Activated naive CD8-positive, alpha-beta T cell (primary cell): ENCODE data around the gene ASPRV1.
A peak's percentile ranks its signal among the peaks of the same experiment; 100 is the strongest.

Experiments
- H3K27ac Mint-ChIP-seq: one replicate; pipeline ENCODE4 v1.8.0; 2021; ENCODE audit warnings: mixed read lengths
- H3K27me3 Mint-ChIP-seq: one replicate; pipeline ENCODE4 v1.8.0; 2021; ENCODE audit warnings: mixed read lengths
- H3K36me3 Mint-ChIP-seq: one replicate; pipeline ENCODE4 v1.8.0; 2021; ENCODE audit warnings: mixed read lengths
- H3K4me1 Mint-ChIP-seq: one replicate; pipeline ENCODE4 v1.8.0; 2021; ENCODE audit warnings: low read depth, mixed read lengths
- H3K4me3 Mint-ChIP-seq: one replicate; pipeline ENCODE4 v1.8.0; 2021; ENCODE audit warnings: mild to moderate bottlenecking, mixed read lengths
- H3K9me3 Mint-ChIP-seq: one replicate; pipeline ENCODE4 v1.8.0; 2021; ENCODE audit warnings: low read depth, mixed read lengths

ASPRV1 gene

GRCh38 chr2:69918401-69918800 lies 43.0 kb downstream of the ASPRV1 start:
- Mint-ChIP-seq H3K4me1 (peaks cover 32% of the 10 kb centered on the region), H3K4me3 (no peak overlapping the region), H3K27ac (no peak overlapping the region), H3K27me3 (no peaks in the 10 kb centered on the region), H3K9me3 (no peaks in the 10 kb centered on the region), H3K36me3 (peaks cover 3% of the 10 kb centered on the region)

- Mint-ChIP-seq H3K27me3 (no peaks in the 10 kb centered on the region), H3K4me3 (no peak overlapping the region), H3K4me1 (peaks cover 32% of the 10 kb centered on the region), H3K36me3 (peaks cover 3% of the 10 kb centered on the region), H3K27ac (no peak overlapping the region), H3K9me3 (no peaks in the 10 kb centered on the region)
Measured at GRCh38 chr2:69917852-69918251, 43.6 kb downstream of the ASPRV1 start.

GRCh38 chr2:69916106-69916505 lies 45.3 kb downstream of the ASPRV1 start:
- Mint-ChIP-seq H3K36me3 (peaks cover 3% of the 10 kb centered on the region), H3K9me3 (no peaks in the 10 kb centered on the region), H3K27me3 (no peaks in the 10 kb centered on the region), H3K27ac (peak overlapping the region; percentile 70), H3K4me1 (peaks cover 39% of the 10 kb centered on the region), H3K4me3 (peak overlapping the region; percentile 86)

DNA sequence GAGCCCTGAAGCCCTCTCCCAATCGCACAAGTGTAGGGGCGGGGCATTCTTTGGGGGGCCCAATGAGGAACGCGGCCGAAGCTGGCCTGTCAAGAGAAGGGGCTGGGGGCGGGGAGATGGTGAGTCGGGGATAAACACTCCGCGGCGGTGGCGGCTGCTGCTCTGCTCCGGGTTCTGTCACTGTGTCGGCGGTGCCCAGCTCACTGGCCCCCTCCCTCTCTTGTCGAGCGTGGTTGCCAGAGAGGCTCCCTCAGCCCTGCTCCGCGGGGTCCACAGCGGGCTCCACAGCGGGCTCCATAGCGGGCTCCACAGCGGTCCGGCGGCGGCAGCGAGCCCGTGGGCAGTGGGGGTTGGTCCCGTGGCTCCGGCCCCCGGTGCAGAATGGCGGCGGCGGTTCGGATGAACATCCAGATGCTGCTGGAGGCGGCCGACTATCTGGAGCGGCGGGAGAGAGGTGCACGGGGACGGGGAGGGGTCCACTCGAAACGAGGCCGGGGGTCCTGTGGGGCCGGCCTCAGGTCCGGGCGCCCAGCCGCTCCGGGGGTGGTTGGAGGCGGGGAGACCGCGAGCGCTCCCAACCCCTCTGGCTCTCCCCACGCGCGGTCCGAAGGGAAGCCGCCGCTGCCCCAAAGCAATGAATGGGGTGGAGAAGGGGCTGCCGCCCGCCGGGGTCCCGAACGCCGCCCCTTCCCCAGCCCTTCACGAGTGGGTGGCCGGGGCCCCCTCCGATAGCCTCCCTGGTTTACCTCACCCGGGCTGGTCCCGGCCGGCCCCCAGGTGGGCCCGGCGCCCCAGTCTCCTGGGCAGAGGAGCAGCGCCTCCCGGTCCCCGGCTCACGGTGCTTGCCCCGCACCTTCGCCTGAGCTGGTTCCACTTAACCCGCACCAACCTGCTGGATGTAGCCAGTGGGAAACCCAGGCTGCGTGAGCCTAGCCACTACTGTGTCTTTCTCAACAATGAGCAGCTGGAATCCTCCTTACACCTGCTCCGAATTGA lies 46.2 kb downstream of the ASPRV1 start, which contains the start of gene MXD1:
MXD1 (plus strand) TSS at position 160 of the 996 bp plus-strand sequence; CDS start at position 382, 222 bp downstream.
- peak within 1 kb of the TSS; percentile 91 for H3K27ac Mint-ChIP-seq
- peak within 1 kb of the TSS; percentile 86 for H3K4me3 Mint-ChIP-seq
- H3K9me3 Mint-ChIP-seq = no peaks in the 10 kb centered on the region
- no peaks in the 10 kb centered on the region for H3K27me3 Mint-ChIP-seq
- peaks cover 3% of the 10 kb centered on the region for H3K36me3 Mint-ChIP-seq
- H3K4me1 Mint-ChIP-seq = peaks cover 39% of the 10 kb centered on the region

DNA sequence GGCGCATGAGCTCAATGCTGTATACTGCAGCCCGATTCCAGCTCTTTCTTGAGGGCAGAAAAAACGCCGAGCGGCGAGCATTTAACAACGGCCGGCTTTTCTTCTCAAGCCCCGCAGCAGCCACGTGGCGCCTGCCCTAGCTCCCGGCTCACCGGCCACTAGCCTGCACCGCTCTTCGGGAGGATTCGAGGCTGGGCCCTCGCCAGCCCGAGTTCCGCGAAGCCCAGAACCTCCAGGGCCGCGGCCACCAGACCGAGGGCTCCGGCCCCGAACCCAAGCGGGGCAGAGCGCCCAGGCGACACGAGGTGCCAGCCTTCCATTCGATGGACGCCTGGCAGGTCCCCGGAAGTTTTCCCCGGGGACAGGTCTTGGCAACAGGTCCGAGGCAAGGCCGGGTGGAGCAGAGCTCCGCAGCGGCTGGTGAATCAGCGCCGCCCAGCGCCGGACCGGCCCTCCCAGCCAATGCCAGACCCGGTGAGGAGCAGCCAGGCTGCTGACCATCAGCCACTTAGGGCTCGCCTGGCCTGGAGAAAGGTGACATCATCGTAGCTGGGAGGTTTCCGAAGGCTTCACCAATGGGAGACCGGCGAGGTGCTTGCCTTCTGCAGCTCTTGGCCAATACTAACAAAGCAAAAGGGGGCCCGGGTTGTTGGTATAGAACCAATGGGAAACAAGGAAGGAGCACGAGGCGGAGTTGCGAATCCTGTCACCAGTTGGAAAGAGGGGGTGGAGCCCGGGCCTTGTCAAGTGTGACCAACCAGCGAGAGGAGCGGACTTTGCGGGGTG lies 47.1 kb downstream of the ASPRV1 start:
- peaks cover 3% of the 10 kb centered on the region for H3K36me3 Mint-ChIP-seq
- H3K9me3 Mint-ChIP-seq = no peaks in the 10 kb centered on the region
- H3K27ac Mint-ChIP-seq = peak overlapping the region; percentile 91
- peak overlapping the region; percentile 85 for H3K4me3 Mint-ChIP-seq
- peaks cover 39% of the 10 kb centered on the region for H3K4me1 Mint-ChIP-seq
- no peaks in the 10 kb centered on the region for H3K27me3 Mint-ChIP-seq

GRCh38 chr2:69911985-69912563 lies 49.4 kb downstream of the ASPRV1 start:
- no peaks in the 10 kb centered on the region for H3K27me3 Mint-ChIP-seq
- no peaks in the 10 kb centered on the region for H3K36me3 Mint-ChIP-seq
- peaks cover 28% of the 10 kb centered on the region for H3K4me1 Mint-ChIP-seq
- H3K9me3 Mint-ChIP-seq = no peaks in the 10 kb centered on the region
- H3K27ac Mint-ChIP-seq = peak overlapping the region; percentile 81
- H3K4me3 Mint-ChIP-seq = no peak overlapping the region
